K562 (cell line): ENCODE data around the gene FOXL3. TPM values are rescaled to one million over a fixed set of nuclear protein-coding genes. Genes with fewer than 3 reads are reported as not detected.
A peak's percentile ranks its signal among the peaks of the same experiment; 100 is the strongest.

Experiments
- BRCA1 ChIP-seq, 2 experiments: fragments of 450-650 bp in 1 of 2; sonication (generic) in 1 of 2; formaldehyde crosslinking in 1 of 2; IDR thresholded peaks; 2 replicates each; pipeline versions ENCODE4 v1.5.0 to v1.6.1; 2017 to 2020; ENCODE audit warnings: mild to moderate bottlenecking in 1 of 2, missing genetic modification reagents in 1 of 2
- CEBPB ChIP-seq: fragments of 450-650 bp; IDR thresholded peaks from 2 replicates; pipeline ENCODE4 v1.6.1; 2016; ENCODE audit warnings: missing genetic modification characterization, missing compliant biosample characterization
- DPF2 ChIP-seq: fragments of 450-650 bp; IDR thresholded peaks from 2 replicates; pipeline ENCODE4 v1.6.1; 2016
- ESRRA ChIP-seq: fragments of 450-650 bp; IDR thresholded peaks from 2 replicates; pipeline ENCODE4 v1.6.1; 2014; ENCODE audit warnings: low read depth, mild to moderate bottlenecking, moderate library complexity, borderline replicate concordance
- GTF2B ChIP-seq: IDR thresholded peaks from 2 replicates; pipeline ENCODE4 v1.6.1; 2011; ENCODE audit not compliant: insufficient read length; ENCODE audit errors: extremely low read depth
- HDAC6 ChIP-seq: IDR thresholded peaks from 2 replicates; pipeline ENCODE4 v1.6.1; 2012; ENCODE audit warnings: low read depth, mild to moderate bottlenecking, control low read depth, inconsistent platforms, low read length, moderate library complexity
- HNRNPH1 ChIP-seq: fragments of 200-400 bp; formaldehyde crosslinking; optimal IDR thresholded peaks from 2 replicates; pipeline ENCODE3; 2017; ENCODE audit warnings: low read depth, mild to moderate bottlenecking, low read length, moderate library complexity
- MXI1 ChIP-seq: IDR thresholded peaks from 2 replicates; pipeline ENCODE4 v1.6.1; 2011; ENCODE audit warnings: low read depth, mild to moderate bottlenecking, improper control_type of control experiment, low read length
- MYC ChIP-seq, 2 experiments: fragments of 250-450 bp in 1 of 2; sonication (Bioruptor Pico) in 1 of 2; IDR thresholded peaks; 2 replicates each; pipeline versions ENCODE4 v1.5.1 to v1.6.1; 2012 to 2021; ENCODE audit warnings: low read depth in 2 of 2, borderline replicate concordance in 1 of 2, improper control_type of control experiment in 1 of 2, low read length in 1 of 2, mild to moderate bottlenecking in 1 of 2, moderate library complexity in 1 of 2
- NCOA1 ChIP-seq: fragments of 450-650 bp; IDR thresholded peaks from 2 replicates; pipeline ENCODE4 v1.6.1; 2016; ENCODE audit warnings: low read depth
- PHB ChIP-seq: fragments of 250-450 bp; sonication (Bioruptor Pico); IDR thresholded peaks from 2 replicates; pipeline ENCODE4 v1.5.0; 2021
- PHTF2 ChIP-seq: fragments of 250-450 bp; sonication (Bioruptor Pico); IDR thresholded peaks from 2 replicates; pipeline ENCODE4 v1.5.0; 2021; ENCODE audit warnings: mild to moderate bottlenecking
- SAFB2 ChIP-seq: fragments of 200-400 bp; formaldehyde crosslinking; IDR thresholded peaks from 2 replicates; pipeline ENCODE4 v1.6.1; 2018; ENCODE audit warnings: borderline replicate concordance, low read length, low read depth, moderate library complexity; ENCODE audit not compliant: severe bottlenecking
- SRSF3 ChIP-seq: fragments of 200-400 bp; formaldehyde crosslinking; IDR thresholded peaks from 2 replicates; pipeline ENCODE4 v1.6.1; 2016; ENCODE audit warnings: mild to moderate bottlenecking, low read length, moderate library complexity; ENCODE audit not compliant: insufficient read depth
- STAG1 ChIP-seq: sonication (generic); formaldehyde crosslinking; IDR thresholded peaks from 2 replicates; pipeline ENCODE4 v1.5.0; 2020; ENCODE audit warnings: missing genetic modification reagents, borderline replicate concordance
- TEAD2 ChIP-seq: fragments of 450-650 bp; IDR thresholded peaks from 2 replicates; pipeline ENCODE4 v1.6.1; 2016; ENCODE audit warnings: missing genetic modification characterization, control low read depth, missing compliant biosample characterization
- TGIF2 ChIP-seq: sonication (generic); formaldehyde crosslinking; IDR thresholded peaks from 2 replicates; pipeline ENCODE4 v1.8.1; 2022; ENCODE audit warnings: mild to moderate bottlenecking, missing genetic modification reagents, moderate library complexity
- ZC3H4 ChIP-seq: sonication (generic); formaldehyde crosslinking; IDR thresholded peaks from 2 replicates; pipeline ENCODE4 v1.9.0; 2021; ENCODE audit warnings: missing genetic modification reagents, borderline replicate concordance
- ZNF133 ChIP-seq: fragments of 250-450 bp; sonication (Bioruptor Pico); IDR thresholded peaks from 2 replicates; pipeline ENCODE4 v1.4.0; 2020; ENCODE audit warnings: mild to moderate bottlenecking
- polyA plus RNA-seq, 8 experiments: library from polyadenylated mRNA; depleted of rRNA in 4 of 8; stranded (reverse) in 5 of 8; unstranded in 3 of 8; fragments of >200 nt; fragmentation: Nextera tagmentation in 2 of 8; fragmentation: Illumina TruSeq in 1 of 8; extraction: Ambion mirVana in 2 of 8; extraction: Trizol in 1 of 8; gene quantifications; 2 replicates each; pipeline versions ENCODE4 v1.2.1 to v1.2.3, GENCODE V29; 2011 to 2014; ENCODE audit warnings: inconsistent platforms in 1 of 8, missing spikeins in 1 of 8
- total RNA-seq, 7 experiments: library from RNA; depleted of rRNA in 6 of 7; stranded (reverse); fragments of >200 nt in 6 of 7; fragmentation: Illumina TruSeq in 2 of 7; extraction: Trizol in 2 of 7; gene quantifications; 2 replicates each; pipeline versions ENCODE4 v1.2.1 to v1.2.3, GENCODE V29; 2011 to 2021; ENCODE audit warnings: low replicate concordance in 1 of 7
- TF ChIP-seq, protein P1 (sequence below): fragments of 150-350 bp; conservative IDR thresholded peaks from 2 replicates; pipeline ENCODE4 v1.6.1; 2014; ENCODE audit warnings: low read length
- TF ChIP-seq, protein P2 (sequence below): fragments of 450-650 bp; IDR thresholded peaks from 2 replicates; pipeline ENCODE4 v1.6.1; 2018; ENCODE audit not compliant: partially characterized antibody

FOXL3 gene
- total and polyA plus RNA-seq, 9 of the 15 experiments (the other 6 are each of a cell fraction or from before 2014, with no cell fraction given), result not detected

GRCh38 chr7:332646-333392, 42.8 kb downstream of the FOXL3 start (continued):
- TF ChIP-seq MYC (IDR thresholded peaks at IDR 0.05; ENCODE audit: low read depth, low read length) (peak; percentile 96), MYC (CRISPR knock-in tag; IDR thresholded peaks at IDR 0.05; ENCODE audit: borderline replicate concordance, low read depth) (no peak), SAFB2 (no peak), HNRNPH1 (no peak), HDAC6 (no peak), DPF2 (no peak), CEBPB (tag) (no peak), BRCA1 (IDR thresholded peaks at IDR 0.05) (no peak), BRCA1 (CRISPR knock-in tag; IDR thresholded peaks at IDR 0.05) (no peak), PHTF2 (CRISPR knock-in tag) (no peak), SRSF3 (no peak), ZNF133 (CRISPR knock-in tag) (no peak), STAG1 (CRISPR knock-in tag) (peak; percentile 88; the same call in 1 of the 2 replicates), ESRRA (peak; percentile 24; the same call in 1 of the 2 replicates), NCOA1 (no peak), PHB (CRISPR knock-in tag) (no peak), GTF2B (no peak), TGIF2 (CRISPR knock-in tag) (no peak), MXI1 (no peak), TEAD2 (tag) (no peak), ZC3H4 (CRISPR knock-in tag) (no peak)
- TF ChIP-seq, protein P1, sequence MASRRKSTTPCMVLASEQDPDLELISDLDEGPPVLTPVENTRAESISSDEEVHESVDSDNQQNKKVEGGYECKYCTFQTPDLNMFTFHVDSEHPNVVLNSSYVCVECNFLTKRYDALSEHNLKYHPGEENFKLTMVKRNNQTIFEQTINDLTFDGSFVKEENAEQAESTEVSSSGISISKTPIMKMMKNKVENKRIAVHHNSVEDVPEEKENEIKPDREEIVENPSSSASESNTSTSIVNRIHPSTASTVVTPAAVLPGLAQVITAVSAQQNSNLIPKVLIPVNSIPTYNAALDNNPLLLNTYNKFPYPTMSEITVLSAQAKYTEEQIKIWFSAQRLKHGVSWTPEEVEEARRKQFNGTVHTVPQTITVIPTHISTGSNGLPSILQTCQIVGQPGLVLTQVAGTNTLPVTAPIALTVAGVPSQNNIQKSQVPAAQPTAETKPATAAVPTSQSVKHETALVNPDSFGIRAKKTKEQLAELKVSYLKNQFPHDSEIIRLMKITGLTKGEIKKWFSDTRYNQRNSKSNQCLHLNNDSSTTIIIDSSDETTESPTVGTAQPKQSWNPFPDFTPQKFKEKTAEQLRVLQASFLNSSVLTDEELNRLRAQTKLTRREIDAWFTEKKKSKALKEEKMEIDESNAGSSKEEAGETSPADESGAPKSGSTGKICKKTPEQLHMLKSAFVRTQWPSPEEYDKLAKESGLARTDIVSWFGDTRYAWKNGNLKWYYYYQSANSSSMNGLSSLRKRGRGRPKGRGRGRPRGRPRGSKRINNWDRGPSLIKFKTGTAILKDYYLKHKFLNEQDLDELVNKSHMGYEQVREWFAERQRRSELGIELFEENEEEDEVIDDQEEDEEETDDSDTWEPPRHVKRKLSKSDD, result no peak
- TF ChIP-seq, protein P2, sequence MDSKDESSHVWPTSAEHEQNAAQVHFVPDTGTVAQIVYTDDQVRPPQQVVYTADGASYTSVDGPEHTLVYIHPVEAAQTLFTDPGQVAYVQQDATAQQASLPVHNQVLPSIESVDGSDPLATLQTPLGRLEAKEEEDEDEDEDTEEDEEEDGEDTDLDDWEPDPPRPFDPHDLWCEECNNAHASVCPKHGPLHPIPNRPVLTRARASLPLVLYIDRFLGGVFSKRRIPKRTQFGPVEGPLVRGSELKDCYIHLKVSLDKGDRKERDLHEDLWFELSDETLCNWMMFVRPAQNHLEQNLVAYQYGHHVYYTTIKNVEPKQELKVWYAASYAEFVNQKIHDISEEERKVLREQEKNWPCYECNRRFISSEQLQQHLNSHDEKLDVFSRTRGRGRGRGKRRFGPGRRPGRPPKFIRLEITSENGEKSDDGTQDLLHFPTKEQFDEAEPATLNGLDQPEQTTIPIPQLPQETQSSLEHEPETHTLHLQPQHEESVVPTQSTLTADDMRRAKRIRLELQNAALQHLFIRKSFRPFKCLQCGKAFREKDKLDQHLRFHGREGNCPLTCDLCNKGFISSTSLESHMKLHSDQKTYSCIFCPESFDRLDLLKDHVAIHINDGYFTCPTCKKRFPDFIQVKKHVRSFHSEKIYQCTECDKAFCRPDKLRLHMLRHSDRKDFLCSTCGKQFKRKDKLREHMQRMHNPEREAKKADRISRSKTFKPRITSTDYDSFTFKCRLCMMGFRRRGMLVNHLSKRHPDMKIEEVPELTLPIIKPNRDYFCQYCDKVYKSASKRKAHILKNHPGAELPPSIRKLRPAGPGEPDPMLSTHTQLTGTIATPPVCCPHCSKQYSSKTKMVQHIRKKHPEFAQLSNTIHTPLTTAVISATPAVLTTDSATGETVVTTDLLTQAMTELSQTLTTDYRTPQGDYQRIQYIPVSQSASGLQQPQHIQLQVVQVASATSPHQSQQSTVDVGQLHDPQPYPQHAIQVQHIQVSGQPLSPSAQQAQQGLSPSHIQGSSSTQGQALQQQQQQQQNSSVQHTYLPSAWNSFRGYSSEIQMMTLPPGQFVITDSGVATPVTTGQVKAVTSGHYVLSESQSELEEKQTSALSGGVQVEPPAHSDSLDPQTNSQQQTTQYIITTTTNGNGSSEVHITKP, result no peak
